Fibroblast of lung (primary cell): ENCODE results near the gene CFAP46. TPM values are rescaled to one million over a fixed set of nuclear protein-coding genes. Genes with fewer than 3 reads are reported as not detected.

Source experiments
- DNase-seq, 2 donors: peaks; one replicate each; pipeline versions ENCODE4 v3.0.0 to v3.0.0-alpha.2; 2010; ENCODE audit warnings: low read depth in 2 of 2
- H2AFZ ChIP-seq: 2 replicates; pipeline ENCODE4 v1.5.1; 2012; ENCODE audit warnings: low read length, control low read depth, inconsistent platforms
- H3K27ac ChIP-seq: 2 replicates; pipeline ENCODE4 v1.5.1; 2011; ENCODE audit warnings: low read length, control low read depth; ENCODE audit not compliant: insufficient read depth
- H3K27me3 ChIP-seq: 2 replicates; pipeline ENCODE4 v1.5.1; 2011; ENCODE audit warnings: mild to moderate bottlenecking, low read length; ENCODE audit not compliant: control insufficient read depth, insufficient read depth
- H3K36me3 ChIP-seq: 2 replicates; pipeline ENCODE4 v1.5.1; 2011; ENCODE audit warnings: low read length; ENCODE audit not compliant: control insufficient read depth, insufficient read depth
- H3K4me1 ChIP-seq: 2 replicates; pipeline ENCODE4 v1.5.1; 2011; ENCODE audit warnings: low read length; ENCODE audit not compliant: control insufficient read depth, insufficient read depth; ENCODE audit errors: extremely low read depth
- H3K4me2 ChIP-seq: 2 replicates; pipeline ENCODE4 v1.5.1; 2011; ENCODE audit warnings: low read length, control low read depth; ENCODE audit not compliant: insufficient read depth; ENCODE audit errors: extremely low read depth
- H3K4me3 ChIP-seq, 4 experiments: fragments of 200-600 bp in 1 of 4; sonication (generic) in 1 of 4; replicated peaks in 1 of 4; 2 replicates each; pipeline ENCODE4 v1.5.1; 2011 to 2016; ENCODE audit warnings: low read length in 4 of 4, low read depth in 3 of 4, mild to moderate bottlenecking in 3 of 4, control low read depth in 2 of 4, inconsistent platforms in 1 of 4, mixed read lengths in 1 of 4; ENCODE audit not compliant: insufficient read depth in 1 of 4; ENCODE audit errors: control extremely low read depth in 1 of 4
- H3K79me2 ChIP-seq: 2 replicates; pipeline ENCODE4 v1.5.1; 2012; ENCODE audit warnings: mild to moderate bottlenecking, low read length, inconsistent platforms; ENCODE audit not compliant: control insufficient read depth, insufficient read depth
- H3K9ac ChIP-seq: 2 replicates; pipeline ENCODE4 v1.5.1; 2011; ENCODE audit warnings: mild to moderate bottlenecking, low read length, control low read depth; ENCODE audit not compliant: insufficient read depth
- H3K9me3 ChIP-seq: 2 replicates; pipeline ENCODE4 v1.5.1; 2012; ENCODE audit warnings: low read depth, low read length; ENCODE audit not compliant: control insufficient read depth, insufficient read depth
- H4K20me1 ChIP-seq: 2 replicates; pipeline ENCODE4 v1.5.1; 2011; ENCODE audit warnings: low read length; ENCODE audit not compliant: control insufficient read depth, insufficient read depth; ENCODE audit errors: extremely low read depth
- CTCF ChIP-seq, 2 donors: IDR thresholded peaks in 1 of 2; conservative IDR thresholded peaks in 1 of 2; 1 replicate in 1 of 2; 2 replicates in 1 of 2; pipeline ENCODE4 v1.5.1; 2011 to 2012; ENCODE audit warnings: low read length in 2 of 2, control low read depth in 1 of 2, inconsistent platforms in 1 of 2, low read depth in 1 of 2, mild to moderate bottlenecking in 1 of 2
- EZH2 ChIP-seq: IDR thresholded peaks from 2 replicates; pipeline ENCODE4 v1.5.1; 2012; ENCODE audit warnings: low read length, control low read depth, mild to moderate bottlenecking; ENCODE audit errors: missing control alignments
- polyA plus RNA-seq, 2 donors: library from polyadenylated mRNA; depleted of rRNA in 1 of 2; stranded (reverse) in 1 of 2; unstranded in 1 of 2; fragments of >200 nt; gene quantifications; 2 replicates each; pipeline ENCODE4 v1.2.1, GENCODE V29; 2011 to 2012; ENCODE audit warnings: missing spikeins in 1 of 2
- total RNA-seq: library from RNA; depleted of rRNA; stranded (reverse); fragments of >200 nt; gene quantifications from 2 replicates; pipeline ENCODE4 v1.2.1, GENCODE V29; 2014

Gene CFAP46
- total and polyA plus RNA-seq, 2 donors (not counting 1 experiment from before 2014, with no cell fraction given), result 0.25 to 0.66 TPM

GRCh38 chr10:132948351-132948750 lies 6.0 kb upstream of the CFAP46 start:
- no peak overlapping the region for H2AFZ ChIP-seq
- no peaks in the 10 kb centered on the region for H3K36me3 ChIP-seq
- H3K27me3 ChIP-seq, result no peaks in the 10 kb centered on the region

GRCh38 chr10:132947843-132948242 lies 5.5 kb upstream of the CFAP46 start:
- H3K4me2 ChIP-seq, result no peak overlapping the region
- H3K36me3 ChIP-seq, result no peaks in the 10 kb centered on the region
- H3K27me3 ChIP-seq, result no peaks in the 10 kb centered on the region
- TF ChIP-seq CTCF (conservative IDR thresholded peaks at IDR 0.05 in 1 of 2, IDR thresholded peaks at IDR 0.05 in 1 of 2; ENCODE audit: low read depth in 1 of 2, low read length in 2 of 2) (no peak), EZH2 (no peak)
- H3K9me3 ChIP-seq, result no peaks in the 10 kb centered on the region
- H3K4me3 ChIP-seq, result no peak overlapping the region
- DNase-seq, result no peak
- H2AFZ ChIP-seq, result no peak overlapping the region
- no peaks in the 10 kb centered on the region for H3K4me1 ChIP-seq
- no peaks in the 10 kb centered on the region for H4K20me1 ChIP-seq
- no peak overlapping the region for H3K27ac ChIP-seq
- no peaks in the 10 kb centered on the region for H3K79me2 ChIP-seq
- H3K9ac ChIP-seq, result no peak overlapping the region

More at GRCh38 chr10:132948351-132948750, 6.0 kb upstream of the CFAP46 start:
- TF ChIP-seq EZH2 (no peak), CTCF (conservative IDR thresholded peaks at IDR 0.05 in 1 of 2, IDR thresholded peaks at IDR 0.05 in 1 of 2; ENCODE audit: low read depth in 1 of 2, low read length in 2 of 2) (no peak)
- Histone ChIP-seq H3K4me1 (no peaks in the 10 kb centered on the region), H3K9me3 (no peaks in the 10 kb centered on the region), H3K9ac (no peak overlapping the region), H3K27ac (no peak overlapping the region), H4K20me1 (no peaks in the 10 kb centered on the region), H3K4me3 (no peak overlapping the region), H3K4me2 (no peak overlapping the region), H3K79me2 (no peaks in the 10 kb centered on the region)
- no peak for DNase-seq

GRCh38 chr10:132946806-132947546 lies 4.6 kb upstream of the CFAP46 start:
- no peak overlapping the region for H2AFZ ChIP-seq
- TF ChIP-seq EZH2 (no peak), CTCF (conservative IDR thresholded peaks at IDR 0.05 in 1 of 2, IDR thresholded peaks at IDR 0.05 in 1 of 2; ENCODE audit: low read depth in 1 of 2, low read length in 2 of 2) (no peak)
- H3K79me2 ChIP-seq, result no peaks in the 10 kb centered on the region
- no peaks in the 10 kb centered on the region for H3K9me3 ChIP-seq
- no peaks in the 10 kb centered on the region for H3K36me3 ChIP-seq
- no peak overlapping the region for H3K4me2 ChIP-seq
- no peaks in the 10 kb centered on the region for H4K20me1 ChIP-seq
- DNase-seq, result no peak
- H3K4me3 ChIP-seq, result no peak overlapping the region
- no peak overlapping the region for H3K9ac ChIP-seq
- no peaks in the 10 kb centered on the region for H3K4me1 ChIP-seq
- no peak overlapping the region for H3K27ac ChIP-seq
- H3K27me3 ChIP-seq, result no peaks in the 10 kb centered on the region
